GM21723 (cell line): ENCODE data around the gene SPATA20.
A peak's percentile ranks its signal among the peaks of the same experiment; 100 is the strongest.

ENCODE experiments used
- ATAC-seq: cut with Tn5 transposase; IDR thresholded peaks from one replicate; pipeline ENCODE4 v1.9.1; 2021; ENCODE audit warnings: mild to moderate bottlenecking, moderate library complexity; ENCODE audit not compliant: unreplicated experiment

SPATA20 gene

GRCh38 chr17:50547035-50547735 lies at the start of gene SPATA20:
Gene SPATA20, plus strand, starts transcription at chr17:50547174. Its CDS starts 35 bp downstream, at chr17:50547209.
- peak; percentile 74 for ATAC-seq

GRCh38 chr17:50498021-50498874 lies 48.7 kb upstream of the SPATA20 start:
- ATAC-seq, result no peak

- no peak for ATAC-seq
Observed at GRCh38 chr17:50499270-50499669, 47.7 kb upstream of the SPATA20 start.

GRCh38 chr17:50499721-50500120 lies 47.3 kb upstream of the SPATA20 start:
- no peak for ATAC-seq

GRCh38 chr17:50501054-50501453 lies 45.9 kb upstream of the SPATA20 start:
- no peak for ATAC-seq

- ATAC-seq, result no peak
Observed at GRCh38 chr17:50502301-50502990, 44.5 kb upstream of the SPATA20 start.

- ATAC-seq, result no peak
Observed at GRCh38 chr17:50505591-50506130, 41.3 kb upstream of the SPATA20 start.

GRCh38 chr17:50506298-50506697 lies 40.7 kb upstream of the SPATA20 start:
- no peak for ATAC-seq

- ATAC-seq, result peak; percentile 37
Observed at GRCh38 chr17:50507871-50508572, 39.0 kb upstream of the SPATA20 start, which contains the start of gene MYCBPAP. Gene MYCBPAP, plus strand, starts transcription at chr17:50508439. Its CDS starts 236 bp downstream, at chr17:50508675.

- no peak for ATAC-seq
Observed at GRCh38 chr17:50508573-50509460, 38.2 kb upstream of the SPATA20 start.

GRCh38 chr17:50511058-50511457 lies 35.9 kb upstream of the SPATA20 start:
- peak; percentile 73 for ATAC-seq

- no peak for ATAC-seq
Observed at GRCh38 chr17:50513495-50513894, 33.5 kb upstream of the SPATA20 start.

GRCh38 chr17:50514388-50514787 lies 32.6 kb upstream of the SPATA20 start:
- no peak for ATAC-seq

- ATAC-seq, result no peak
Observed at GRCh38 chr17:50514936-50515702, 31.9 kb upstream of the SPATA20 start.

- no peak for ATAC-seq
Observed at GRCh38 chr17:50517011-50517410, 30.0 kb upstream of the SPATA20 start.

GRCh38 chr17:50517504-50518383 lies 29.2 kb upstream of the SPATA20 start:
- no peak for ATAC-seq

- ATAC-seq, result no peak
Observed at GRCh38 chr17:50518384-50519023, 28.5 kb upstream of the SPATA20 start.
